EH (cell line): ENCODE measurements around the gene C1RL.
"Not testable (repeated sequence)": the region's sequence is repeated elsewhere in the genome, so short reads cannot be mapped to it uniquely, and the experiment has no call there.

Source experiments
- DNase-seq: peaks from one replicate; pipeline ENCODE4 v3.0.0-alpha.2; 2015; ENCODE audit warnings: low read depth

Gene C1RL

GRCh38 chr12:7114851-7115250 is 5.8 kb upstream of the C1RL start:
- no peak for DNase-seq

GRCh38 chr12:7114008-7114407 is 5.0 kb upstream of the C1RL start:
- no peak for DNase-seq

GRCh38 chr12:7113389-7113871 is 4.4 kb upstream of the C1RL start:
- DNase-seq = peak; percentile 58

GRCh38 chr12:7112041-7112440 is 3.0 kb upstream of the C1RL start:
- DNase-seq = no peak

GRCh38 chr12:7110661-7111060 is 1.6 kb upstream of the C1RL start:
- DNase-seq = no peak

- DNase-seq = no peak
These were observed 532 bp upstream of the C1RL start for GRCh38 chr12:7109572-7109920.

GRCh38 chr12:7108003-7108795 is 815 bp downstream of the C1RL start:
- DNase-seq = peak; percentile 84

GRCh38 chr12:7107636-7108002 is 1.4 kb downstream of the C1RL start:
- no peak for DNase-seq

- DNase-seq = not testable (repeated sequence)
These were observed 1.8 kb downstream of the C1RL start for GRCh38 chr12:7107181-7107580.

GRCh38 chr12:7106082-7106481 is 2.9 kb downstream of the C1RL start:
- no peak for DNase-seq

GRCh38 chr12:7103837-7104584 is 5.0 kb downstream of the C1RL start:
- DNase-seq = no peak

GRCh38 chr12:7102582-7102981 is 6.4 kb downstream of the C1RL start:
- no peak for DNase-seq

GRCh38 chr12:7101694-7102131 is 7.3 kb downstream of the C1RL start:
- no peak for DNase-seq

- peak; percentile 13 for DNase-seq
These were observed 7.8 kb downstream of the C1RL start for GRCh38 chr12:7101047-7101693.

GRCh38 chr12:7100239-7100638 is 8.8 kb downstream of the C1RL start:
- no peak for DNase-seq

GRCh38 chr12:7099290-7099996 is 9.6 kb downstream of the C1RL start:
- no peak for DNase-seq

GRCh38 chr12:7096979-7097378 is 12.0 kb downstream of the C1RL start:
- DNase-seq = no peak

- DNase-seq = no peak
These were observed 12.7 kb downstream of the C1RL start for GRCh38 chr12:7096006-7096932.

GRCh38 chr12:7093892-7094291 is 15.1 kb downstream of the C1RL start:
- peak; percentile 57 for DNase-seq

GRCh38 chr12:7093486-7093885 is 15.5 kb downstream of the C1RL start:
- DNase-seq = no peak

GRCh38 chr12:7092986-7093460 is 16.0 kb downstream of the C1RL start:
- no peak for DNase-seq
